ENCODE data around the gene KRTAP12-1.

The KRTAP12-1 gene

GRCh38 chr21:44722731-44723130, 40.8 kb upstream of the KRTAP12-1 start:
- Histone ChIP-seq H3K27me3 (ENCODE audit: control insufficient read depth, insufficient read depth, low read length) (peaks cover 2% of the 10 kb centered on the region), H3K9ac (ENCODE audit: low read depth, low read length) (no peak overlapping the region), H3K4me3 (ENCODE audit: low read depth, low read length) (no peak overlapping the region), H3K4me1 (ENCODE audit: control insufficient read depth, insufficient read depth, low read length) (peaks cover 14% of the 10 kb centered on the region), H3K9me3 (ENCODE audit: control insufficient read depth, insufficient read depth, low read length) (no peaks in the 10 kb centered on the region), H3K36me3 (ENCODE audit: control insufficient read depth, insufficient read depth, low read length) (no peaks in the 10 kb centered on the region)

- H3K9ac ChIP-seq (ENCODE audit: low read depth, low read length): no peak overlapping the region
- H3K36me3 ChIP-seq (ENCODE audit: control insufficient read depth, insufficient read depth, low read length): no peaks in the 10 kb centered on the region
- no peak overlapping the region for H3K4me3 ChIP-seq (ENCODE audit: low read depth, low read length)
- H3K27me3 ChIP-seq (ENCODE audit: control insufficient read depth, insufficient read depth, low read length): peaks cover 2% of the 10 kb centered on the region
- no peaks in the 10 kb centered on the region for H3K9me3 ChIP-seq (ENCODE audit: control insufficient read depth, insufficient read depth, low read length)
- peaks cover 14% of the 10 kb centered on the region for H3K4me1 ChIP-seq (ENCODE audit: control insufficient read depth, insufficient read depth, low read length)
Observed at GRCh38 chr21:44720170-44720569, 38.2 kb upstream of the KRTAP12-1 start.

GRCh38 chr21:44718571-44718970, 36.6 kb upstream of the KRTAP12-1 start:
- peaks cover 14% of the 10 kb centered on the region for H3K4me1 ChIP-seq (ENCODE audit: control insufficient read depth, insufficient read depth, low read length)
- H3K36me3 ChIP-seq (ENCODE audit: control insufficient read depth, insufficient read depth, low read length): no peaks in the 10 kb centered on the region
- no peak overlapping the region for H3K9ac ChIP-seq (ENCODE audit: low read depth, low read length)
- peaks cover 6% of the 10 kb centered on the region for H3K27me3 ChIP-seq (ENCODE audit: control insufficient read depth, insufficient read depth, low read length)
- no peaks in the 10 kb centered on the region for H3K9me3 ChIP-seq (ENCODE audit: control insufficient read depth, insufficient read depth, low read length)
- no peak overlapping the region for H3K4me3 ChIP-seq (ENCODE audit: low read depth, low read length)

- Histone ChIP-seq H3K36me3 (ENCODE audit: control insufficient read depth, insufficient read depth, low read length) (no peaks in the 10 kb centered on the region), H3K4me1 (ENCODE audit: control insufficient read depth, insufficient read depth, low read length) (peaks cover 14% of the 10 kb centered on the region), H3K4me3 (ENCODE audit: low read depth, low read length) (no peak overlapping the region), H3K27me3 (ENCODE audit: control insufficient read depth, insufficient read depth, low read length) (peaks cover 11% of the 10 kb centered on the region), H3K9me3 (ENCODE audit: control insufficient read depth, insufficient read depth, low read length) (no peaks in the 10 kb centered on the region), H3K9ac (ENCODE audit: low read depth, low read length) (no peak overlapping the region)
Observed at GRCh38 chr21:44718093-44718492, 36.1 kb upstream of the KRTAP12-1 start.

- peaks cover 17% of the 10 kb centered on the region for H3K27me3 ChIP-seq (ENCODE audit: control insufficient read depth, insufficient read depth, low read length)
- H3K36me3 ChIP-seq (ENCODE audit: control insufficient read depth, insufficient read depth, low read length): no peaks in the 10 kb centered on the region
- H3K9ac ChIP-seq (ENCODE audit: low read depth, low read length): no peak overlapping the region
- no peak overlapping the region for H3K4me3 ChIP-seq (ENCODE audit: low read depth, low read length)
- peaks cover 15% of the 10 kb centered on the region for H3K4me1 ChIP-seq (ENCODE audit: control insufficient read depth, insufficient read depth, low read length)
- no peaks in the 10 kb centered on the region for H3K9me3 ChIP-seq (ENCODE audit: control insufficient read depth, insufficient read depth, low read length)
Observed at GRCh38 chr21:44716984-44717383, 35.0 kb upstream of the KRTAP12-1 start.

- Histone ChIP-seq H3K27me3 (ENCODE audit: control insufficient read depth, insufficient read depth, low read length) (peaks cover 31% of the 10 kb centered on the region), H3K4me1 (ENCODE audit: control insufficient read depth, insufficient read depth, low read length) (peaks cover 19% of the 10 kb centered on the region), H3K4me3 (ENCODE audit: low read depth, low read length) (no peak overlapping the region), H3K36me3 (ENCODE audit: control insufficient read depth, insufficient read depth, low read length) (no peaks in the 10 kb centered on the region), H3K9me3 (ENCODE audit: control insufficient read depth, insufficient read depth, low read length) (no peaks in the 10 kb centered on the region), H3K9ac (ENCODE audit: low read depth, low read length) (no peak overlapping the region)
Observed at GRCh38 chr21:44714905-44715304, 32.9 kb upstream of the KRTAP12-1 start.

GRCh38 chr21:44713846-44714245, 31.9 kb upstream of the KRTAP12-1 start:
- H3K4me1 ChIP-seq (ENCODE audit: control insufficient read depth, insufficient read depth, low read length): peaks cover 23% of the 10 kb centered on the region
- H3K9me3 ChIP-seq (ENCODE audit: control insufficient read depth, insufficient read depth, low read length): no peaks in the 10 kb centered on the region
- H3K9ac ChIP-seq (ENCODE audit: low read depth, low read length): no peak overlapping the region
- no peak overlapping the region for H3K4me3 ChIP-seq (ENCODE audit: low read depth, low read length)
- H3K27me3 ChIP-seq (ENCODE audit: control insufficient read depth, insufficient read depth, low read length): peaks cover 41% of the 10 kb centered on the region
- no peaks in the 10 kb centered on the region for H3K36me3 ChIP-seq (ENCODE audit: control insufficient read depth, insufficient read depth, low read length)

- Histone ChIP-seq H3K9me3 (ENCODE audit: control insufficient read depth, insufficient read depth, low read length) (no peaks in the 10 kb centered on the region), H3K4me1 (ENCODE audit: control insufficient read depth, insufficient read depth, low read length) (peaks cover 25% of the 10 kb centered on the region), H3K9ac (ENCODE audit: low read depth, low read length) (no peak overlapping the region), H3K4me3 (ENCODE audit: low read depth, low read length) (no peak overlapping the region), H3K27me3 (ENCODE audit: control insufficient read depth, insufficient read depth, low read length) (peaks cover 46% of the 10 kb centered on the region), H3K36me3 (ENCODE audit: control insufficient read depth, insufficient read depth, low read length) (no peaks in the 10 kb centered on the region)
Observed at GRCh38 chr21:44713130-44713529, 31.2 kb upstream of the KRTAP12-1 start.

GRCh38 chr21:44712203-44713028, 30.5 kb upstream of the KRTAP12-1 start:
- Histone ChIP-seq H3K27me3 (ENCODE audit: control insufficient read depth, insufficient read depth, low read length) (peaks cover 46% of the 10 kb centered on the region), H3K36me3 (ENCODE audit: control insufficient read depth, insufficient read depth, low read length) (no peaks in the 10 kb centered on the region), H3K4me1 (ENCODE audit: control insufficient read depth, insufficient read depth, low read length) (peaks cover 24% of the 10 kb centered on the region), H3K9me3 (ENCODE audit: control insufficient read depth, insufficient read depth, low read length) (no peaks in the 10 kb centered on the region), H3K9ac (ENCODE audit: low read depth, low read length) (peak overlapping the region; percentile 5), H3K4me3 (ENCODE audit: low read depth, low read length) (peak overlapping the region; percentile 48)

- H3K4me1 ChIP-seq (ENCODE audit: control insufficient read depth, insufficient read depth, low read length): peaks cover 24% of the 10 kb centered on the region
- no peaks in the 10 kb centered on the region for H3K36me3 ChIP-seq (ENCODE audit: control insufficient read depth, insufficient read depth, low read length)
- no peaks in the 10 kb centered on the region for H3K9me3 ChIP-seq (ENCODE audit: control insufficient read depth, insufficient read depth, low read length)
- peak within 1 kb of the TSS; percentile 56 for H3K4me3 ChIP-seq (ENCODE audit: low read depth, low read length)
- peaks cover 46% of the 10 kb centered on the region for H3K27me3 ChIP-seq (ENCODE audit: control insufficient read depth, insufficient read depth, low read length)
- no peak within 1 kb of the TSS for H3K9ac ChIP-seq (ENCODE audit: low read depth, low read length)
Observed at GRCh38 chr21:44711327-44712202, 29.6 kb upstream of the KRTAP12-1 start, which contains the start of gene TSPEAR. Gene TSPEAR (minus strand): TSS chr21:44711572. CDS start chr21:44711514, 58 bp downstream.

- peaks cover 46% of the 10 kb centered on the region for H3K27me3 ChIP-seq (ENCODE audit: control insufficient read depth, insufficient read depth, low read length)
- no peaks in the 10 kb centered on the region for H3K36me3 ChIP-seq (ENCODE audit: control insufficient read depth, insufficient read depth, low read length)
- peaks cover 24% of the 10 kb centered on the region for H3K4me1 ChIP-seq (ENCODE audit: control insufficient read depth, insufficient read depth, low read length)
- peak overlapping the region; percentile 56 for H3K4me3 ChIP-seq (ENCODE audit: low read depth, low read length)
- H3K9me3 ChIP-seq (ENCODE audit: control insufficient read depth, insufficient read depth, low read length): no peaks in the 10 kb centered on the region
- no peak overlapping the region for H3K9ac ChIP-seq (ENCODE audit: low read depth, low read length)
Observed at GRCh38 chr21:44710756-44711326, 28.9 kb upstream of the KRTAP12-1 start.
